ENCODE measurements around the gene CYS1.
A peak's percentile ranks its signal among the peaks of the same experiment; 100 is the strongest.

GRCh38 chr2:10080536-10081304 lies 509 bp upstream of the CYS1 start:
- TF ChIP-seq CTCF (IDR thresholded peaks at IDR 0.05; ENCODE audit: insufficient read depth, low read depth, low read length) = no peak
- peak; percentile 85 for TF ChIP-seq EZH2 (IDR thresholded peaks at IDR 0.05; ENCODE audit: insufficient read depth, low read length)

Data from astrocyte (in vitro differentiated cells and primary cell).